ENCODE measurements around the gene DCAF17.
"Not testable (repeated sequence)": the region's sequence is repeated elsewhere in the genome, so short reads cannot be mapped to it uniquely, and the experiment has no call there.

Gene DCAF17

DNA sequence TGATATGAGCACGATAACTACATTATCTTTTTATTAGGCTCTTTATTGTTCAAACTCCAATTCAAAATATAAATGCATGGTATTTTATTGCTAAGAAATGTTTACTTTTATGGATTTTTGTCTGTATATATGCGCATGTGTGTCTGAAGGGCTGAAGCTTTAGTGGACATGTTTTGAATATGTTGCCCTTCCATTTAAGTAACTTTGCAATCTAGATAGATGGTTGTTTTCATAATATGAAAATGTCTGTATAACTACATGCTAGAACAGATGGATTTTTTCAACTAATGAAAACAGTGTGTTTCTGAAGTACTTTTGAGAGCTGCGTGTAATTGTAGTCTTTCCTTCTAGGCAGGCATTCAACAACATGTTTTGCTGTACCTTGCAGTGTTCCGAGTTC lies 18.7 kb downstream of the DCAF17 start:
- no peak for DNase-seq (ENCODE audit: low spot score)

- no peak for DNase-seq (ENCODE audit: low spot score)
Measured at GRCh38 chr2:171459498-171459897, 25.5 kb downstream of the DCAF17 start.

DNA sequence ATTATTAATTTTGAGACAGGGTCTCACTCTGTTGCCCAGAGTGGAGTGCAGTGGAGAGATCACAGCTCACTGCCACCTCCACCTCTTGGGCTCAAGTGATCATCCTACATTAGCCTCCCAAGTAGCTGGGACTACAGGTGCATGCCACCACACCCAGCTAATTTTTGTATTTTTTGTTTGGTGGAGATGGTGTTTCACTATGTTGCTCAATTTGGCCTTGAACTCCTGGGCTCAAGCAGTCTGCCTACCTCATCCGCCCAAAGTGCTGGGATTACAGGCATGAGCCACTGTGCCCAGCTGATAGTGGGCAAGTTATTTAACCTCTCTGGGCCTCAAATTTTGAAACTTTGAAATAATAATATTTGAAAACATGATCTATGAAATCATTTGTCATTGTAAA lies 26.5 kb downstream of the DCAF17 start:
- no peak for DNase-seq (ENCODE audit: low spot score)

DNA sequence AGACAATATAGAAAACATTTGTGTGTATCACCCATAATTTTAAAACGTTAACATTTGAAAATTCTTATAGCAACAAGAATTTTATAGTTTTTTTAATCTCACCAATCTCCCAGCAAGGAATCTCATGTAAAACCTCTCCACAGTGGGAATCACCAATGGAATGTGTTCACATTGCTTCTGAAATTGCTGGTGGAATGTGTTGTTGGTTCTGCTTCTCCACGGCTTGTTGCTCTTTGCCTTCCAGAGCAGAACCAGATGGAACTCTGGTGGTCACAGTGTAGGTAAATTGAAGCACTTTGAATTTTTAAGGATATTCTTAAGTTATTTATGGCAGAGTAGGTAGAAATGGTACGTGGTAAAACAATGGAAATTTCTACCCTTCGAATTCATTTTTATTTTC lies 35.1 kb downstream of the DCAF17 start:
- DNase-seq (ENCODE audit: low spot score), result no peak

DNA sequence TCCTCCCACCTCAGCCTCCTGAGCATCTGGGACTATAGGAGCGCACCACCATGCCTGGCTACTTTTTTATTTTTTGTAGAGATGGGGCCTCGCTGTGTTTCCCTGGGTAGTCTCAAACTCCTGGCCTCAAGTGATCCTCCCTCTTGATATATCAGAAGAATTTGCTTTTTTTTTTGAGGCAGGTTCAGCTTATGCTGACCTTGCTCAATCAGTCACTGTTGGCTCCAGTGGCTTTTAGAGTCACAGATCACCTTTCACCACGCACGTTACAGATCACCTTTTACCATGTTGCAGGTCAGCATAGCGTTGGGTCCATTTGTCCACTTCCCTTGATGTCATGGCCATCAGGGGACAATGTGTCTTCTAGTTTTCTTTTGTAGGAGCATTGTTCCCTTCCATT lies 36.1 kb downstream of the DCAF17 start:
- no peak for DNase-seq (ENCODE audit: low spot score)

DNA sequence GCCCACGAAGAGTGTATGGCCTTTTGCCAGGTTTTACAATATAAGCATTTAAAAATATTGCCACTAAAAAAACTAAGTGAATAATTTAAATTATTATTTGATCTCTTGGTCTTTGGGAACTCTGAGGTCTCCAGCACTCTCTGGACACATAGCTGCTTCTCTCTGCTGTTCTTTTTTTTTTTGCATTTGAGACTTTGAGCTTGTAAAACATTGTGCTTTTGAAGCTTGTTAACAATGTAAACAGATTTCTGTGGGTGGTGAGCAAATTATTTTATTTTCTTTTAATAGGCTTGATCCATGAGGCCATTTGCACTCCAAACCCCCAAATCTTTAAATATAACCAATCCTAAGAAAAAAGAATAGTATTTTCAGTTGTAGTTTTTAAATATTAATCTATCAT lies 42.0 kb downstream of the DCAF17 start:
- no peak for DNase-seq (ENCODE audit: low spot score)

- no peak for DNase-seq (ENCODE audit: low spot score)
Measured at GRCh38 chr2:171478345-171478744, 44.3 kb downstream of the DCAF17 start.

GRCh38 chr2:171479154-171479814 lies 45.3 kb downstream of the DCAF17 start:
- no peak for DNase-seq (ENCODE audit: low spot score)

GRCh38 chr2:171480908-171481307 lies 46.9 kb downstream of the DCAF17 start:
- DNase-seq (ENCODE audit: low spot score), result no peak

GRCh38 chr2:171482308-171482707 lies 48.3 kb downstream of the DCAF17 start:
- DNase-seq (ENCODE audit: low spot score), result no peak

GRCh38 chr2:171482877-171483276 lies 48.9 kb downstream of the DCAF17 start:
- no peak for DNase-seq (ENCODE audit: low spot score)

GRCh38 chr2:171483793-171484192 lies 49.8 kb downstream of the DCAF17 start:
- DNase-seq (ENCODE audit: low spot score), result no peak

DNA sequence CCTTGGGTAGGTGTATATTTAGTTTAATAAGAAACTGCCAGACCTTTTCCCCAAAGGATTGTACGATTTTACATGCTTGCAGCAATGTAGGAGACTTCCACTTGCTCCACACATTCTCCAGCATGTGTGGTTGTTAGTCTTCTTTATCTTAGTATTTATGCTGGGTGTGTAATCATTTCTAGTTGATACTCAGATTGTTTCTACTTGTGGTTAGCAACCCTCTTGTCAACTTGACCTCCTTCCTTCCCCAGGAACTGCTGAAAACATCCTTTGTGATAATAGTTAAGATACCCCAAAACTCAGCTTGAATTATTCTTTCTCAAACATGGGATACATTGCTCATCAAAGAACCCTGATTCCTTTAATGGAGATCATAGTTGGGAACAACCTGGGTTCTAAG lies 51.1 kb downstream of the DCAF17 start:
- DNase-seq (ENCODE audit: low spot score), result no peak

GRCh38 chr2:171487201-171487600 lies 53.2 kb downstream of the DCAF17 start:
- DNase-seq (ENCODE audit: low spot score), result no peak

DNA sequence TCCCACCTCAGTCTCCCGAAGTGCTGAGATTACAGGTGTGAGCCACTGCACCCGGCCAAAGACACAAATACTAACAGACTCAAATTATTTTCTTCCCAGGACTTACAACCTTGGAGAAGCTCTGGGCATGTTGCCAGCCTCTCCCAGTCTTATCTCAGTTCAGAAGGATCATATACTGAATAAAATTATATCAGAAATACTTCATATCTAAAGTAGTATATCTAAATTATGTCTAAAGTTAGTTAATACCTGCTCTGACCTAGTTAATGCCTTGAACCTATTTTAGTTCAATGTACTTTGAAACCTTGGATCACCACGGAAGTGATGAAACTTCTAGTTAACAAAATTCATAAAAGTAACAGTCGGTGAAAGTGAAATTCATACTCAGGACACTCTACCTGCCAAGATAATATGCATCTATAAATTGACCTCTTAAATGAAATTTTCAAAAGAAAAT lies 53.8 kb downstream of the DCAF17 start:
- DNase-seq (ENCODE audit: low spot score), result no peak

DNA sequence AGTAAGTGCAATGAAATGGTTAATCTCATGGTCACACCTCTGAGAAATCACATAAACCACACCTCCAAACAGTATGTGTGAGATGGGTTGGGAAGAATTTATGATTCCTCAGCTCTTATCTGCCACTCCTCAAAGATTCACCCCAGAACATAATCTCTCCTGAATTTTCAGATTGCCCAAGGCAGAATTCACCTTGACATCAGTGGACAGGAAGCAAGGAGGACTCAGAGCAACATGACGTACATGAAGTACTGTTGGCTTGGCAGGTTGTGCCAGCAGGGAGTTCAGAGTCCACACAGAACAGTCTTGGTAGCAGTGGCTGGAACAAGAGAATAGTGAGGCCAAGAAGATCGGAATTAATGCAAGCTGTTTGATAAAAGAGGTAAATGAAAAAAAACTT lies 56.6 kb downstream of the DCAF17 start:
- no peak for DNase-seq (ENCODE audit: low spot score)

DNA sequence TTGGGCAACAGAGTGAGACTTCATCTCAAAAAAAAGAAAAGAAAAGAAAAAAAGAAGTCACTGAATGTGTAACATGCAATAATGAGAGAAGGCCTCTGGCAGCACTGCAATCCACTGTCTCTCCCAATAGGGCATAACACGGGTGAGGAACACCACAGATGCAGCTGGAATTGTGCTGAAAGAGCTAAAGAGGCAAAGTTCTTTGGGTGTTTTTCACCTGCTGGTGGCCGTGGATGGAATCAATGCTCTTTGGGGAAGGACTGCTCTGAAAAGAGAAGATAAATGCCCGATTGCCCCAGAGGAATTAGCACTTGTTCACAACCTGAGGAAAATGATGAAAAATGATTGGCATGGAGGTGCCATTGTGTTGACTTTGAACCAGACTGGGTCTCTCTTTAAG lies 57.3 kb downstream of the DCAF17 start:
- DNase-seq (ENCODE audit: low spot score), result no peak

- no peak for DNase-seq (ENCODE audit: low spot score)
Measured at GRCh38 chr2:171492664-171493063, 58.6 kb downstream of the DCAF17 start.

DNA sequence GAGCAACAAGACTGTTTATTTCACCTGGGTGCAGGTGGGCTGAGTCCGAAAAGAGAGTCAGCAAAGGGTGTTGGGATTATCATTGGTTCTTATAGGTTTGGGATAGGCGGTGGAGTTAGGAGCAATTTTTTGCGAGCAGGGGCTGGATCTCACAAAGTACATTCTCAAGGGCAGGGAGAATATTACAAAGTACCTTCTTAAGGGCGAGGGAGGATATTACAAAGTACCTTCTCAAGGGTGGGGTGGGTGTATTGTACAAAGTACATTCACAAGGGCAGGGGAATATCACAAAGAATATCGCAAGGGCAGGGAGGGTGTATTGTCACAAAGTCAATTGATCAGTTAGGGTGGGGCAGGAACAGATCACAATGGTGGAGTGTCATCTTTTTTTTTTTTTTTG lies 63.6 kb downstream of the DCAF17 start:
- DNase-seq (ENCODE audit: low spot score), result not testable (repeated sequence)

- no peak for DNase-seq (ENCODE audit: low spot score)
Measured at GRCh38 chr2:171505374-171505773, 71.3 kb downstream of the DCAF17 start.

- DNase-seq (ENCODE audit: low spot score), result no peak
Measured at GRCh38 chr2:171509945-171510731, 76.1 kb downstream of the DCAF17 start.

DNA sequence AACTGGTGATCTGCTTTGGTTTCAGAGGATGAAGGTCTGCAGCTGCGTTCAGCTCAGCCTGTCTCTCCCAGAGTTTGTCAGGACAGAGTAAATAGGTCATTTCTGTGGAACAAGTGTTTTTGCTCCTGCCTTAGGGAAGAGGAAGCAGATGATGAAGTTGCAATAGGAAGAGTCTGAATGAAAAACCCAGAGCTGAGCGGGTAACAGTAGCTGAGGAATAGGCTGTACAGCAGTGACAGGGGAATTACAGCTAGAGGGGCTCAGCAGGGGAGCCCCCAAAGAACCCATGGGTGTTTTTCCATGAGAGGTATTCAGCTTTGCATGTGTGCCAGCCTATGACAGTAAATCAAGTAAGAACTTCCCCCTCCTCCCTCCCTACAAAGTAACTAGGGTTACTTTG lies 78.0 kb downstream of the DCAF17 start:
- DNase-seq (ENCODE audit: low spot score), result no peak

- no peak for DNase-seq (ENCODE audit: low spot score)
Measured at GRCh38 chr2:171512683-171513195, 78.7 kb downstream of the DCAF17 start.

Data from ecto neural progenitor cell (in vitro differentiated cells).